ENCODE measurements around the gene MPST. TPM values are rescaled to one million over a fixed set of nuclear protein-coding genes. Genes with fewer than 3 reads are reported as not detected.

The MPST gene
- total RNA-seq (2022; extraction: Qiagen RNA extraction; ENCODE audit: low read depth) = 48.1 to 73.4 TPM (median 70.5 TPM) in 5 replicates

GRCh38 chr22:37019309-37020191 is at the start of gene MPST, which contains the start of gene TST:
MPST (plus strand) TSS chr22:37019742; CDS start chr22:37019837, 95 bp downstream.
TST (minus strand) TSS chr22:37019447; CDS start chr22:37018732, 715 bp downstream.

GRCh38 chr22:37051391-37052385 is 32.1 kb downstream of the MPST start, which contains the start of gene KCTD17:
KCTD17 (plus strand) TSS chr22:37051742; CDS start chr22:37051761, 19 bp downstream.

Other genes with a start within 250 kb of the MPST start
- 12.4 to 25.7 TPM (median 23.3 TPM) in 5 replicates for gene IFT27, start 243.6 kb upstream of the MPST start, total RNA-seq (2022; extraction: Qiagen RNA extraction; ENCODE audit: low read depth)
- gene PVALB, start 202.7 kb upstream of the MPST start, total RNA-seq (2022; extraction: Qiagen RNA extraction; ENCODE audit: low read depth) = not detected in 5 replicates
- gene NCF4, start 158.7 kb upstream of the MPST start, total RNA-seq (2022; extraction: Qiagen RNA extraction; ENCODE audit: low read depth) = 0.09 to 0.33 TPM in 2 of 5 replicates, not detected in the others
- gene CSF2RB, start 106.1 kb upstream of the MPST start, total RNA-seq (2022; extraction: Qiagen RNA extraction; ENCODE audit: low read depth) = not detected in 5 replicates
- gene TST, start 295 bp upstream of the MPST start, total RNA-seq (2022; extraction: Qiagen RNA extraction; ENCODE audit: low read depth) = 46.4 to 59.7 TPM (median 53.0 TPM) in 5 replicates
- 19.3 to 28.7 TPM (median 27.2 TPM) in 5 replicates for gene KCTD17, start 32.0 kb downstream of the MPST start, total RNA-seq (2022; extraction: Qiagen RNA extraction; ENCODE audit: low read depth)
- 0.03 TPM in 2 of 5 replicates, not detected in the others for gene TMPRSS6, start 90.0 kb downstream of the MPST start, total RNA-seq (2022; extraction: Qiagen RNA extraction; ENCODE audit: low read depth)
- 0.03 to 0.22 TPM (median 0.14 TPM) in 5 replicates for gene IL2RB, start 130.2 kb downstream of the MPST start, total RNA-seq (2022; extraction: Qiagen RNA extraction; ENCODE audit: low read depth)
- 8.0 to 14.2 TPM (median 13.7 TPM) in 5 replicates for gene C1QTNF6, start 168.5 kb downstream of the MPST start, total RNA-seq (2022; extraction: Qiagen RNA extraction; ENCODE audit: low read depth)
- not detected in 5 replicates for gene SSTR3, start 192.7 kb downstream of the MPST start, total RNA-seq (2022; extraction: Qiagen RNA extraction; ENCODE audit: low read depth)
- gene RAC2, start 224.5 kb downstream of the MPST start, total RNA-seq (2022; extraction: Qiagen RNA extraction; ENCODE audit: low read depth) = 0.14 to 0.43 TPM (median 0.22 TPM) in 4 of 5 replicates, not detected in the other

All from A549 treated with GW870086 at 1 μM for 4 hours (cell line).